HG03565 (cell line): Measurements from ENCODE around the gene BNIPL.

Experiments
- ATAC-seq: cut with Tn5 transposase; IDR thresholded peaks from one replicate; pipeline ENCODE4 v1.9.1; 2021; ENCODE audit warnings: mild to moderate bottlenecking, moderate library complexity; ENCODE audit not compliant: unreplicated experiment

The BNIPL gene

DNA sequence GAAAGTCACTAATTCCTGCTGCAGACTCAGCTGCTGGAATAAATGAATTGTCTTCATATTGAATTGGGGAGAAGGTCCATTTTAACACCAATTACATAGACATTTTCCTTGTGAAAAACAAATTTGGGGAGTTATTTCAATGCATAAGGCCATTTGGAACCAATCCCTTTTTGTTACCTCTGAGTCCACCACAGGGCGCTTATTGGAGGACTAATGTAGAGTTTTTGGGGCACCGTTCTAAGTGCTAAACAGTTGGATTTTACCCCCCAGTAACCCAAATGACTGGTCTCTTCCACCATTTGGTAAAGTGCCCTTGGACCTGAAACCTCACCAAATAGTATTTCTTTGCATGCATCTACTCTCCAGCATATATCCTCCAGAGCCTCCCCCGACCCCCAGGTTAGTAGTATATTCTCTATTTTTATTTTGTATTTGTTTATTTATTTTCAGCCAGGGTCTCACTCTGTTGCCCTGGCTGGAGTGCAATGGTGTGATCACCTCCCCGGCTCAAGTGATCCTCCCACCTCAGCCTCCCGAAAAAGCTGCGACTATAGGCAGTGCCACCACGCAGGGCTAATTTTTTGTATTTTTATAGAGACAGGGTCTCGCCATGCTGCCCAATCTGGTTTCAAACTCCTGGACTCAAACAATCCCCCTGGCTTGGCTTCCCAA lies 26.6 kb upstream of the BNIPL start:
- no peak for ATAC-seq

GRCh38 chr1:151010346-151010726 lies 26.1 kb upstream of the BNIPL start:
- ATAC-seq: no peak

DNA sequence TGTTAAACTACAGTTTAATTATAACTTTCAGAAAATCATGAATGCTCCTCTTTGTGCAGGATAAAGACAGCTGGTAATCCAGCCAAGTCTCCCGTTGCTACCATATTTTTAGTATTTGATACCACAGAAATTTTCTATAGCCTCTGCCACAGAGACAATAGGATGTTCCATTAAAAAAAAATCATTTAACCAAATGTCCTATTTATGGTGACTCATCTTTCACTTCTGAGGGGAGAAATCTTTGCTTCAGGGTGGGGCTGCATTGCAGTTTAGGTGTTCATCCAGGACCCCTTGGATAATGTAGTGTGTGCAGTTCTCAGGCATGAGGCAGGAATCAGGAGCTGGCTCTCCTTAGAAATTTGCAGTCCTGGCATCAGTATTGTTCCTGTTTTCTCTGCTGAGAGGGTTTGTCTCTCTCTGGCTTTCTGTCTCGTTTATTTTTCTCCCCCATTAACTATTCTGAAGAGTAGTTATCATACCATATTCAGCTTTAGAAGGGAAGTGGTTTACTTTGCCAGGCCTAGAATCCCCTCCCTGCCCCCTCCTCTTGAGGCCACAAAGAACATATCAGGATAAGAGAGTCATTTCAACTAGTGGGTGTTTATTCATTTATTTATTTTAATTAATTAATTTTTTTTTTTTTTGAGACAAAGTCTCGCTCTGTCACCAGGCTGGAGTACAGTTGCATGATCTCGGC lies 25.1 kb upstream of the BNIPL start:
- no peak for ATAC-seq

DNA sequence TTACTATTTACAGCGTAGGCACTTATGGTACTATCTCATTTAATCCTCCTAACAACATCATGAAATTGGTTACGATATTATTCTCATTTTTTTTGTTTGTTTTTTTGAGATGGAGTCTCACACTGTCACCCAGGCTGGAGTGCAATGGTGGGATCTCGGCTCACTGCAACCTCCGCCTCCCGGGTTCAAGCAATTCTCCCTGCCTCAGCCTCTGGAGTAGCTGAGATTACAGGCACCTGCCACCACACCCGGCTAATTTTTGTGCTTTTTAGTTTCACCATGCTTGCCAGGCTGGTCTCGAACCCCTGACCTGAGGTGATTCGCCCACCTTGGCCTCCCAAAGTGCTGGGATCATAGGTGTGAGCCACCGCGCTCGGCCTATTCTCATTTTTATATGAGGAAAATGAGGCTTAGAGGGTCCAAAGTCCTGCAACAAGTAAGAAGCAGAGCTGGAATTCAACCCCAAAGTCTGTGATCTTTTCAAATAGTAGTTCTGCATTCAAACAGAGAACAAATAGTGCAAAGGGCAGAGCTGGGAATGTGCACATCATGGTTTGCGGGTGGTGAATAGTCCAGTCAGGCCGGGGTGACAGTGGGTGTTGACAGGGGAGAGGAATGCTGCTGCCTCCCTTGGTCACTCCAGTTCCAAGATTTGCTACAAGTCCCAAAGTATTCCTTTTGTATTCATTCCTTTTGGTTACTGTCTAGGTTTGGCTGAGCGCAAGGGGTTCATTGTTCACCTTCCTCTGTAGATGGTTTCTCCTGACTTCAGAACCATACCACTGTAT lies 23.5 kb upstream of the BNIPL start:
- ATAC-seq: no peak

DNA sequence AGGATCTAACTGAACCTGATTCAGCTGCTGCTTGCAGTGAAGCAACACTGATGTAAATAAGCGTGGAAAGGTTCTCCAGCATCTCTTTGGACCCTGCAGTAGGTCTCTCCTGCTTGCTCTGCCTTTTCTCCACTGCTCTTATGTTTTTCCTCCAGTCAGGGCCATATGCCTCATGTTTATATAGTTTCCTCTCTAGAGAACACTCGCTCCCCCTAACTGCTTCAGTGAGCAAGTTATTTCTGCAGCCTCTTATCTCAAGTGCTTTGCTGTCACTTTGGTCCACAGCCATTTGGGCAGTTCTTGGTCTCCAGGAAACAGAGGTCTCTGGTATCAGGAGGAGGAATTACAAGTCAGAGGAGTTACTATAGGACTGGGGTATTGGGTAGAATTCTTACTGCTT lies 22.9 kb upstream of the BNIPL start:
- ATAC-seq: no peak

GRCh38 chr1:151024540-151025146 lies 11.7 kb upstream of the BNIPL start:
- ATAC-seq: no peak

DNA sequence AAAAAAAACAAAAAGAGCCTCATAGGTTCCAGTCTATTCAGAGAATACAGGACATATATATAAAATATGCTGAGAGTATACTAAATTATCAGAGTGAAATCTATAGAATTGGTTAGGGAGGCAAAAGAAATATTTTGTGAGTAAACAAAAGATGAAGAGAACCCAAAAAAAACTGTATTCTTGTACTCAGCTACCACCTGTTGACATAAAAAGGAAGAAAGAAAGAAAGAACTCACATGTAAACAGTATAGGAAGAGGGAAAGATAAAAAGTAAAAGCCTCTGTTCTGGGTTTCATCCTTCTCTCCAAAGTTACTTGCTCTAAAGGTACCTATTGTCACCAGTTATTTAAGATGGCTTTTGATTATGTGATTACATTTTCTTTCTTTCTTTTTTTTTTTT lies 9.9 kb upstream of the BNIPL start:
- no peak for ATAC-seq

DNA sequence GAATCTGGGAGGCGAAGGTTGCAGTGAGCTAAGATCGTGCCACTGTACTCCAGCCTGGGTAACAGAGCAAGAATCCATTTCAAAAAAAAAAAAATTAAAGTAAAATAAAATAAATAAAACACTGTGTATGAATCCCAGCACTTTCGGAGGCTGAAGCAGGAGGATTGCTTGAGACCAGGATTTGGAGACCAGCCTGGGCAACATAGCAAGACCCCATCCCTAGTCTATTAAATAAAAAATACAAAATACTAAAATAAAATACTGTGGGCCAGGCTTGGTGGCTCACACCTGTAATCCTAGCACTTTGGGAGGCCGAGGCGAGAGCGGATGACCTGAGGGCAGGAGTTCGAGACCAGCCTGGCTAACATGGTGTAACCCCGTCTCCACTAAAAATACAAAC lies 4.2 kb upstream of the BNIPL start:
- ATAC-seq: no peak

DNA sequence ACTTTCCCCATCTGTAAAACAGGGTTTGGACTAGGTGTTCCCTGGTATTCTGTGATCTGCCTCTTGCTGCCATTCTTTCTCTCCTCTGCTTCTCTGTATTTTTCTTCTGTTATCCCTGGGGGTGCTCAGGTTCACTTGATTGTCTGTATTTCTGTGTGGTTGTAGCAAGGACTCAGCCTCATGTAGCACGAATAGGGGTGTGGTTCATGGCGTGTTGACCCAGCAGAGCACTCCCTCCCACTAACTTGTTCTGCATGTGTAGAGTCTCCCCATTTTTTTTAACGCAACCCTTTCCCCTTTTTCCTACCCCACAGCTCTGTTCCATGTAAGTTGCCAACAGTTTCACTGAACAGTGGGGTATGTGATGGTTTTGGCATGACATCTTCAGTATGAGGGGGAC lies 1.2 kb upstream of the BNIPL start:
- no peak for ATAC-seq

- no peak for ATAC-seq
These were observed 646 bp downstream of the BNIPL start for GRCh38 chr1:151037032-151037431.

DNA sequence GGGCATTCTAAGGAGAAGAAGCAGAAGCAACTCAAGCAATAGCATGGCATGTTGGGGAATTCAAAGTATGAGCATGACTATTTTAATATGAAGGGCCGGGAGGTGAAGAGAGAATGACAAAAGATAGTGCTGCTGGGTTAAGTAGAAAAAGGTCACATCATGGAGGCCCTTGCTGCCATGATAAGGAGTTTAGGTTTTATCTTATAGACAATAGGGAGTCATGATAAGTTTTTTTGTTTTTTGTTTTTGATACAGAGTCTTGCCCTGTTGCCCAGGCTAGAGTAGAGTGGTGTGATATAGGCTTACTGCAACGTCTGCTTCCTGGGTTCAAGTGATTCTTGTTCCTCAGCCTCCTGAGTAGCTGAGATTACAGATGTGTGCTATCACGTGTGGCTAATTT lies 3.1 kb downstream of the BNIPL start:
- no peak for ATAC-seq

GRCh38 chr1:151043163-151043562 lies 6.8 kb downstream of the BNIPL start:
- ATAC-seq: no peak

GRCh38 chr1:151047591-151047924 lies 11.2 kb downstream of the BNIPL start, which contains the start of gene C1orf56:
TSS of gene C1orf56 (plus strand) at chr1:151047751. CDS start at chr1:151047848, 97 bp downstream.
- no peak for ATAC-seq

GRCh38 chr1:151047925-151048644 lies 11.7 kb downstream of the BNIPL start:
- ATAC-seq: no peak

GRCh38 chr1:151048645-151049032 lies 12.3 kb downstream of the BNIPL start:
- ATAC-seq: no peak

DNA sequence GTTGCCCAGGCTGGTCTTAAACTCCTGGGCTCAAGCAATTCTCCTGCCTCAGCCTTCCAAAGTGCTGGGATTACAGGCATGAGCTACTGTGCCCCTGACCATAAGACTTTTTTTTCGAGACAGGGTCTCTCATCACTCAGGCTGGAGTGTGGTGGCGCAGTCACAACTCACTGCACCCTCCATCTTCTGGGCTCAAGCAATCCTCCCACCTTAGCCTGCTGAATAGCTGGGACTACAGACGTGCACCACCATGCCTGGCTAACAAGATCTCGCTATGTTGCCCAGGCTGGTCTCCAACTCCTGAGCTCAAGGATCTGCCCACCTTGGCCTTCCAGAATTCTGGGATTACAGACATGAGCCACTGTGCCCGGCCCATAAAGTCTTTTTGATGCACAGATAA lies 13.1 kb downstream of the BNIPL start:
- no peak for ATAC-seq

DNA sequence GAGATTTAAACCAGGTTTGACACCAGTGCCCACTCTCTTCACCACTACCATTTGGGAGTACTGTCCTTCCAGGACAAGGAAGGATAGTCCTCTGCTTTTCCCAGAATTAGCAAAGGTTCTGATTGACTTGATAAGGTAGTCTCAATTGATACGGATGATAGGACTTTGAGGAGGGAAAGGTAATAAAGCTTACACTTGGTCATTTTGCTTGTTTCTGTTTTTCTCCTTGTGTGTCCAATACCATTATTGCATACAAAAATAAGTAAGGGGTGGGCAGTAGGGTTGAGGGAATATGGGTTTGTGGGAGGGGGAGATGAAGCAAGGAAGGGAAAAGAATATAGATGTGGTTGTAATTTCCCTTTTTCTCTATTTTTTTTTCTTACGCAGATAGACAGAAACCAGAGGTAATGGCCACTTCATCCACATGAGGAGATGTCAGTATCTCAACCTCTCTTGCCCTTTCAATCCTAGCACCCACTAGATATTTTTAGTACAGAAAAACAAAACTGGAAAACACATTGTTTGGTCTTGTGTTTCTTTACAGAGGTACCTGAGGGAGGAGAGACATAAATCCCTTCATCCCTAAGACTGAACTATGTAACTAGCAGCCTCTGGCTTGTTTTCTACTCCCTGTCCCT lies 13.8 kb downstream of the BNIPL start:
- ATAC-seq: no peak

- ATAC-seq: no peak
These were observed 15.1 kb downstream of the BNIPL start for GRCh38 chr1:151051356-151052009.

DNA sequence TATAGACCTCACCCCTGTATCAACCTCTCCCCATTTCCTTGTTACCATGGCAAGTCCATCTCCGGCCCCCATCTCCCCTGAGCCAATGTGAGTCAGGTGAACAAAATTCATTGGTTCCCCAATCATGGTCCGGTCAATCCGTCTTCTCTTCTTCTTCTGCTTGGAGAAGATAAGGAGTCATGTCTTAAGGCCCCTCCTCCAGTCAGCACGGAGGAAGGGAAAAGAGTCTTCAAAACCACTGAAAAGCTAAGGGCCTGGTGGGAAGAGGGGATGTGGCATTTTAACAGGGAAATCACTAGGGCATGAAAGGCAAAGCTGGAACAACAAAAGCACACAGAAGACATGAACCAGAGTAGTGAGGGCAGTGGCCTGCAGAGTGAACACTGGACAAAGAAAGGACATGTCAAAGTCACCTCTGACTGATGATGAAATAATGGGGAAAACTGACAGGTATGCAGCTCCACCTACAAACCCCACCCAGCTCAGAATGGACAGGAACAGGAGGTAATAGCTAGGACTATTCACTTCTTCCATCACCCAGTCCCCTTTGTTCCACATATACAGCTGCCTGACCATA lies 18.7 kb downstream of the BNIPL start:
- no peak for ATAC-seq

DNA sequence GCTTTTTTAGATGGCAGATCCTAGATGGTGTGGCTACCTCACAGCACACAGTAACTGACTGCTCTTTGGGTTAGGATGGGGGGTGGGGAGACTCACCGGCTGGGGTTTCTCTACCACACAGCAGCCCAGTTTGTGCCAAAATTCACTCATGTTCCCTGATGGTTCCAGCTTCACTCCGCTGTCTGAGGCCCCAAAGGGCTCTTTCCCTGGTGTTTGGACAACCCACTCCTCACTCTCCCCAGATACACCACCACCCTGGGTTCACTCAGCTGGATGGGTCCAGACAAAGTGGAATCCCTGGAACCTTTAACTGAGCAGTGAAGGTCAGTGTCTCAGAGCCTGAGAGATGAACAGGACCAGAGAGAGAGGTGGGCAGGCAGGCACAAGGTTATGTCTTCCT lies 19.2 kb downstream of the BNIPL start:
- ATAC-seq: no peak
